ENCODE results near the gene RDH5. TPM values are rescaled to one million over a fixed set of nuclear protein-coding genes. Genes with fewer than 3 reads are reported as not detected.
A peak's percentile ranks its signal among the peaks of the same experiment; 100 is the strongest.

RDH5 gene
- total and polyA plus RNA-seq, 2 of the 13 experiments (the other 11 are each of a cell fraction or from before 2014, with no cell fraction given) = 2.6 to 5.7 TPM

DNA sequence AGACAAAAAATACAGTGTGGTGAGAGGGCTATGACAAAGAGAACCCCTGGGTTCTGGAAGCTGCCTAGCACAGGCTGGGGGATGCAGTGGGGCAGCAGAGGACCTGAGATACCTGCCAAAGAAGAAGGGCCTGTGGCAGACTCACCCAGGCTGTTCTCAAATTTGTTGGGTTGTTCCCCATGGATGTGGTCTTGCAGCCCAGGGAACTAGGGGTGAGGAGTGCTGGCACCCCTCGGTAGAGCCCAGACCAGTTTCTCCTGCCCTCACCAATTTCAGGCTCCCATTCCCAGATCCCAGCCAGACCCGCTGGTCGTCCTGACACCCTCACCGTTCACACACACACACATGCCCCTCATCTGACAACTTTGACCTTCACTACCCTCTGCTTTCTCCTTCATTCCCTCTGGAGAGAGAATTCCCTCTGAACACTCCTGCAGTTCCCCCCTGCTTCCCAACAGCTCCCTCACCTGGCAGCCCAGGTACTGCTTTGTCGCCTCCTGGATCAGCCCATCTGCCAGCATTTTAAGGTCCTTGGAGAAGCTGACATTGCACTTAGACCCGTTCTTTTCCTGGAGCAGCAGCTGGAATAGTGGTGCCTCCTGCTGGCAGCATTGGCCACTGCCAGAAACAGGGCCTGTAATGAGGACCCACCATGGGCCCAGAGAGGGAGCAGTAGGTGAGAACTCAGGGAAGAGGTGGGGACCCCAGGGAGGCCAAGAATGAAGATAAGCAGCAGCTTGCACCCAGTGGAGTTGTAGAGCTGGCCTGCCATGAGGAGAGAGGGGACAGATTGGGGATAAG, 16.8 kb downstream of the RDH5 start (continued):
- TF ChIP-seq, protein P1, sequence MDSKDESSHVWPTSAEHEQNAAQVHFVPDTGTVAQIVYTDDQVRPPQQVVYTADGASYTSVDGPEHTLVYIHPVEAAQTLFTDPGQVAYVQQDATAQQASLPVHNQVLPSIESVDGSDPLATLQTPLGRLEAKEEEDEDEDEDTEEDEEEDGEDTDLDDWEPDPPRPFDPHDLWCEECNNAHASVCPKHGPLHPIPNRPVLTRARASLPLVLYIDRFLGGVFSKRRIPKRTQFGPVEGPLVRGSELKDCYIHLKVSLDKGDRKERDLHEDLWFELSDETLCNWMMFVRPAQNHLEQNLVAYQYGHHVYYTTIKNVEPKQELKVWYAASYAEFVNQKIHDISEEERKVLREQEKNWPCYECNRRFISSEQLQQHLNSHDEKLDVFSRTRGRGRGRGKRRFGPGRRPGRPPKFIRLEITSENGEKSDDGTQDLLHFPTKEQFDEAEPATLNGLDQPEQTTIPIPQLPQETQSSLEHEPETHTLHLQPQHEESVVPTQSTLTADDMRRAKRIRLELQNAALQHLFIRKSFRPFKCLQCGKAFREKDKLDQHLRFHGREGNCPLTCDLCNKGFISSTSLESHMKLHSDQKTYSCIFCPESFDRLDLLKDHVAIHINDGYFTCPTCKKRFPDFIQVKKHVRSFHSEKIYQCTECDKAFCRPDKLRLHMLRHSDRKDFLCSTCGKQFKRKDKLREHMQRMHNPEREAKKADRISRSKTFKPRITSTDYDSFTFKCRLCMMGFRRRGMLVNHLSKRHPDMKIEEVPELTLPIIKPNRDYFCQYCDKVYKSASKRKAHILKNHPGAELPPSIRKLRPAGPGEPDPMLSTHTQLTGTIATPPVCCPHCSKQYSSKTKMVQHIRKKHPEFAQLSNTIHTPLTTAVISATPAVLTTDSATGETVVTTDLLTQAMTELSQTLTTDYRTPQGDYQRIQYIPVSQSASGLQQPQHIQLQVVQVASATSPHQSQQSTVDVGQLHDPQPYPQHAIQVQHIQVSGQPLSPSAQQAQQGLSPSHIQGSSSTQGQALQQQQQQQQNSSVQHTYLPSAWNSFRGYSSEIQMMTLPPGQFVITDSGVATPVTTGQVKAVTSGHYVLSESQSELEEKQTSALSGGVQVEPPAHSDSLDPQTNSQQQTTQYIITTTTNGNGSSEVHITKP (CRISPR knock-in tag; IDR thresholded peaks at IDR 0.05; ENCODE audit: low read depth) = peak; percentile 91
- TF ChIP-seq, protein P2, sequence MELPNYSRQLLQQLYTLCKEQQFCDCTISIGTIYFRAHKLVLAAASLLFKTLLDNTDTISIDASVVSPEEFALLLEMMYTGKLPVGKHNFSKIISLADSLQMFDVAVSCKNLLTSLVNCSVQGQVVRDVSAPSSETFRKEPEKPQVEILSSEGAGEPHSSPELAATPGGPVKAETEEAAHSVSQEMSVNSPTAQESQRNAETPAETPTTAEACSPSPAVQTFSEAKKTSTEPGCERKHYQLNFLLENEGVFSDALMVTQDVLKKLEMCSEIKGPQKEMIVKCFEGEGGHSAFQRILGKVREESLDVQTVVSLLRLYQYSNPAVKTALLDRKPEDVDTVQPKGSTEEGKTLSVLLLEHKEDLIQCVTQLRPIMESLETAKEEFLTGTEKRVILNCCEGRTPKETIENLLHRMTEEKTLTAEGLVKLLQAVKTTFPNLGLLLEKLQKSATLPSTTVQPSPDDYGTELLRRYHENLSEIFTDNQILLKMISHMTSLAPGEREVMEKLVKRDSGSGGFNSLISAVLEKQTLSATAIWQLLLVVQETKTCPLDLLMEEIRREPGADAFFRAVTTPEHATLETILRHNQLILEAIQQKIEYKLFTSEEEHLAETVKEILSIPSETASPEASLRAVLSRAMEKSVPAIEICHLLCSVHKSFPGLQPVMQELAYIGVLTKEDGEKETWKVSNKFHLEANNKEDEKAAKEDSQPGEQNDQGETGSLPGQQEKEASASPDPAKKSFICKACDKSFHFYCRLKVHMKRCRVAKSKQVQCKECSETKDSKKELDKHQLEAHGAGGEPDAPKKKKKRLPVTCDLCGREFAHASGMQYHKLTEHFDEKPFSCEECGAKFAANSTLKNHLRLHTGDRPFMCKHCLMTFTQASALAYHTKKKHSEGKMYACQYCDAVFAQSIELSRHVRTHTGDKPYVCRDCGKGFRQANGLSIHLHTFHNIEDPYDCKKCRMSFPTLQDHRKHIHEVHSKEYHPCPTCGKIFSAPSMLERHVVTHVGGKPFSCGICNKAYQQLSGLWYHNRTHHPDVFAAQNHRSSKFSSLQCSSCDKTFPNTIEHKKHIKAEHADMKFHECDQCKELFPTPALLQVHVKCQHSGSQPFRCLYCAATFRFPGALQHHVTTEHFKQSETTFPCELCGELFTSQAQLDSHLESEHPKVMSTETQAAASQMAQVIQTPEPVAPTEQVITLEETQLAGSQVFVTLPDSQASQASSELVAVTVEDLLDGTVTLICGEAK (IDR thresholded peaks at IDR 0.05) = no peak
- TF ChIP-seq, protein P2 (CRISPR knock-in tag; IDR thresholded peaks at IDR 0.05) = 0 out of 2 replicates have a peak, but pooled peaks have one; percentile 10
- peak; percentile 79 for TF ChIP-seq STAG1 (CRISPR knock-in tag; IDR thresholded peaks at IDR 0.05)
- TF ChIP-seq, protein P3, sequence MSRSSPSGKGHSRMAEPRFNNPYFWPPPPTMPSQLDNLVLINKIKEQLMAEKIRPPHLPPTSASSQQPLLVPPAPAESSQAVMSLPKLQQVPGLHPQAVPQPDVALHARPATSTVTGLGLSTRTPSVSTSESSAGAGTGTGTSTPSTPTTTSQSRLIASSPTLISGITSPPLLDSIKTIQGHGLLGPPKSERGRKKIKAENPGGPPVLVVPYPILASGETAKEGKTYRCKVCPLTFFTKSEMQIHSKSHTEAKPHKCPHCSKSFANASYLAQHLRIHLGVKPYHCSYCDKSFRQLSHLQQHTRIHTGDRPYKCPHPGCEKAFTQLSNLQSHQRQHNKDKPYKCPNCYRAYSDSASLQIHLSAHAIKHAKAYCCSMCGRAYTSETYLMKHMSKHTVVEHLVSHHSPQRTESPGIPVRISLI (CRISPR knock-in tag; IDR thresholded peaks at IDR 0.05; ENCODE audit: borderline replicate concordance) = no peak
- peak; percentile 75; the same call in 1 of the 2 replicates for TF ChIP-seq ZNF792 (CRISPR knock-in tag; IDR thresholded peaks at IDR 0.05)
- TF ChIP-seq MED1 (CRISPR knock-in tag; IDR thresholded peaks at IDR 0.05) = peak; percentile 40; the same call in 1 of the 2 replicates
- TF ChIP-seq, protein P4, sequence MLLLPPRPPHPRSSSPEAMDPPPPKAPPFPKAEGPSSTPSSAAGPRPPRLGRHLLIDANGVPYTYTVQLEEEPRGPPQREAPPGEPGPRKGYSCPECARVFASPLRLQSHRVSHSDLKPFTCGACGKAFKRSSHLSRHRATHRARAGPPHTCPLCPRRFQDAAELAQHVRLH (CRISPR knock-in tag; IDR thresholded peaks at IDR 0.05; ENCODE audit: borderline replicate concordance, low read depth) = peak; percentile 62; the same call in 1 of the 2 replicates
- TF ChIP-seq, protein P5, sequence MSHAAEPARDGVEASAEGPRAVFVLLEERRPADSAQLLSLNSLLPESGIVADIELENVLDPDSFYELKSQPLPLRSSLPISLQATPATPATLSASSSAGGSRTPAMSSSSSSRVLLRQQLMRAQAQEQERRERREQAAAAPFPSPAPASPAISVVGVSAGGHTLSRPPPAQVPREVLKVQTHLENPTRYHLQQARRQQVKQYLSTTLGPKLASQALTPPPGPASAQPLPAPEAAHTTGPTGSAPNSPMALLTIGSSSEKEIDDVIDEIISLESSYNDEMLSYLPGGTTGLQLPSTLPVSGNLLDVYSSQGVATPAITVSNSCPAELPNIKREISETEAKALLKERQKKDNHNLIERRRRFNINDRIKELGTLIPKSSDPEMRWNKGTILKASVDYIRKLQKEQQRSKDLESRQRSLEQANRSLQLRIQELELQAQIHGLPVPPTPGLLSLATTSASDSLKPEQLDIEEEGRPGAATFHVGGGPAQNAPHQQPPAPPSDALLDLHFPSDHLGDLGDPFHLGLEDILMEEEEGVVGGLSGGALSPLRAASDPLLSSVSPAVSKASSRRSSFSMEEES (CRISPR knock-in tag; IDR thresholded peaks at IDR 0.05) = no peak
